AG08396 (cell line): ENCODE data around the gene PTTG2.
A peak's percentile ranks its signal among the peaks of the same experiment; 100 is the strongest.
"Not testable (repeated sequence)": the region's sequence is repeated elsewhere in the genome, so short reads cannot be mapped to it uniquely, and the experiment has no call there.

Experiments
- DNase-seq: peaks from one replicate; pipeline ENCODE4 v3.0.0; 2012; ENCODE audit warnings: low spot score, mixed read lengths

PTTG2 gene

GRCh38 chr4:37958932-37959331 lies 1.3 kb upstream of the PTTG2 start:
- no peak for DNase-seq

GRCh38 chr4:37960679-37961450 lies 667 bp downstream of the PTTG2 start:
- no peak for DNase-seq

- DNase-seq = no peak
Measured at GRCh38 chr4:37964734-37965457, 4.7 kb downstream of the PTTG2 start.

GRCh38 chr4:37966044-37966443 lies 5.8 kb downstream of the PTTG2 start:
- DNase-seq = no peak

- no peak for DNase-seq
Measured at GRCh38 chr4:37967736-37968135, 7.5 kb downstream of the PTTG2 start.

GRCh38 chr4:37968747-37969146 lies 8.5 kb downstream of the PTTG2 start:
- no peak for DNase-seq

- DNase-seq = peak; percentile 57
Measured at GRCh38 chr4:37970702-37971101, 10.5 kb downstream of the PTTG2 start.

- no peak for DNase-seq
Measured at GRCh38 chr4:37971202-37971601, 11.0 kb downstream of the PTTG2 start.

GRCh38 chr4:37973441-37973840 lies 13.2 kb downstream of the PTTG2 start:
- peak; percentile 36 for DNase-seq

GRCh38 chr4:37975321-37975822 lies 15.2 kb downstream of the PTTG2 start:
- DNase-seq = not testable (repeated sequence)

- DNase-seq = peak; percentile 11
Measured at GRCh38 chr4:37976507-37976906, 16.3 kb downstream of the PTTG2 start.

- peak; percentile 86 for DNase-seq
Measured at GRCh38 chr4:37976991-37977470, 16.8 kb downstream of the PTTG2 start.

GRCh38 chr4:37977471-37978247 lies 17.5 kb downstream of the PTTG2 start:
- peak; percentile 77 for DNase-seq

- DNase-seq = no peak
Measured at GRCh38 chr4:37978248-37978924, 18.2 kb downstream of the PTTG2 start.

GRCh38 chr4:37980246-37980645 lies 20.0 kb downstream of the PTTG2 start:
- DNase-seq = no peak

- DNase-seq = no peak
Measured at GRCh38 chr4:37981425-37981824, 21.2 kb downstream of the PTTG2 start.

- peak; percentile 36 for DNase-seq
Measured at GRCh38 chr4:37981844-37982720, 21.9 kb downstream of the PTTG2 start.

GRCh38 chr4:37982736-37983135 lies 22.5 kb downstream of the PTTG2 start:
- DNase-seq = no peak

- no peak for DNase-seq
Measured at GRCh38 chr4:37983951-37984350, 23.8 kb downstream of the PTTG2 start.

GRCh38 chr4:37985730-37986275 lies 25.6 kb downstream of the PTTG2 start:
- no peak for DNase-seq
